Measurements from ENCODE around the gene NAT8.
"Not testable (repeated sequence)": the region's sequence is repeated elsewhere in the genome, so short reads cannot be mapped to it uniquely, and the experiment has no call there.

The NAT8 gene, protein sequence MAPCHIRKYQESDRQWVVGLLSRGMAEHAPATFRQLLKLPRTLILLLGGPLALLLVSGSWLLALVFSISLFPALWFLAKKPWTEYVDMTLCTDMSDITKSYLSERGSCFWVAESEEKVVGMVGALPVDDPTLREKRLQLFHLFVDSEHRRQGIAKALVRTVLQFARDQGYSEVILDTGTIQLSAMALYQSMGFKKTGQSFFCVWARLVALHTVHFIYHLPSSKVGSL

GRCh38 chr2:73642338-73643018 lies at the start of gene NAT8:
NAT8 (minus strand) TSS chr2:73642422; CDS start chr2:73641628, 794 bp downstream.
- DNase-seq, result no peak

GRCh38 chr2:73690372-73691088 lies 48.3 kb upstream of the NAT8 start:
- DNase-seq, result peak; percentile 24

- DNase-seq, result not testable (repeated sequence)
Measured at GRCh38 chr2:73688494-73688893, 46.3 kb upstream of the NAT8 start.

DNA sequence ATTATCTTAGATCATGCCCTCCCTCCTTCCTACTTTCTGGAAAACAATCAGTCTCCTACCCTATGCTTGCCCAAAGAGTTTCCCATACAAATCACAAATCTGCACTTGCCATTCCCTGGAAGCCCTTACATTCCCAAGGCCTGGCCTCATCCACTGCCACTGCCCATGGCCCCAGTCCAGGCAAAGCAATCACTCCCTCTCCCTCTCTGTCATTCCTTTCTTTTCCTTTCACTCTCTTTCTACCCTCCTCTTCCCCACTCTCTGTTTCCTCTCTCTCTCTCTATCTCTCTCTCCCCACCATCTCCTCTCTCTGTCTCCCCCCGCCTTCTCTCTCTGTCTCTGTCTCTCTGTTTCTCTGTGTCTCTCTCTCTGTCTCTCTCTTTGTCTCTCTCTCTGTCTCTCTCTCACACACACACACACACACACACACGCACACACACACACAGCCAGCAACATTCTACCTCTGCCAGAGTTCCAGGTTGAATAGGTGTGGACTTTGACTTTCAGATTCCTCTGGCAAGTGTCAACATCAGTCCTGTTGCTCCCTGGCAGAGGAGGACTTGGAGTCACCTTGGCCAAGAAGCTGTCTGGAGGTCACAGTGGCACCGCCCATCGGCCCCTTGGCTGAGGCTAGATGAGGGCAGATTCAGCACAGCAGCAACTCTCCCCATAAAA lies 43.7 kb upstream of the NAT8 start:
- DNase-seq, result no peak

GRCh38 chr2:73684905-73685304 lies 42.7 kb upstream of the NAT8 start:
- DNase-seq, result not testable (repeated sequence)

DNA sequence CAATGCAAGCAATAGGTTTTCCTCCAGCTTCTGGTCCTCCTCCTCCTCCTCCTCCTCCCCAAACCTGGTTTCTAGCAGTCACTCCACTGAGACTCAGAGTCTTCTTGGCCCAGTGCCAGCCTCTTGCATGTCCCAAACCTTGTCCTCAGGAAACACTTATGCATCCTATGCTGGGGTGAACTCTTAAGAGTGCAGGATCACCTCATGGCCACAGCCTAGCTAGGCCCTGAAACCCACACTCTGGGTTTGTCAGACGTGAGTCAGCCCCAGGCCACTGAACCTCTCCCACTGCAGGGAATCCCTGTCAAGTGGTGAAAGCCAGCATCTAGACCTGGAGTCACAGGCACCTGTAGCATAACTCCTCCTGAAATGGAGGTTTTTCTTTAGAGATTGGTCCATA lies 42.1 kb upstream of the NAT8 start:
- not testable (repeated sequence) for DNase-seq

- DNase-seq, result peak; percentile 4
Measured at GRCh38 chr2:73679951-73680571, 37.8 kb upstream of the NAT8 start.

- not testable (repeated sequence) for DNase-seq
Measured at GRCh38 chr2:73679237-73679636, 37.0 kb upstream of the NAT8 start.

DNA sequence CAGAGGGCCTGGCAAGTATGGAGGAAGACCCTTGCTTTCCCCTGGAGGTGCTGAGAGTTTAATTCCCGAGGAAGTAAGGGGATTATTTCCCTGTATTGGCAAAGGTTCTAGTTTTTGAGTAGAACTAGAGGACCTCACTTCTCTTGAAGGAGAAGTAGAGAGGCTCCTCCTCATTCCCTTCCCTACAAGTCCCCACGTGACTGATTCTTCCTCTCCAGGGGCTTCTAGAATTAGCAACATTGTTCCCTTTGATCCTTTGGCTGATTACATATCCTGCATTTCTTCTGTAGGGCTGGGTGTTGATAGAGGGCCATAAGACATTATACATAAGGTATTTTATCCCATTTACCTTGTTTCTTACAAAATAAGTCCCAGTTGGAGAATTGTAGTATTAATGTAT lies 35.8 kb upstream of the NAT8 start:
- not testable (repeated sequence) for DNase-seq

GRCh38 chr2:73676211-73676610 lies 34.0 kb upstream of the NAT8 start:
- DNase-seq, result not testable (repeated sequence)

- DNase-seq, result not testable (repeated sequence)
Measured at GRCh38 chr2:73674696-73675157, 32.5 kb upstream of the NAT8 start.

DNA sequence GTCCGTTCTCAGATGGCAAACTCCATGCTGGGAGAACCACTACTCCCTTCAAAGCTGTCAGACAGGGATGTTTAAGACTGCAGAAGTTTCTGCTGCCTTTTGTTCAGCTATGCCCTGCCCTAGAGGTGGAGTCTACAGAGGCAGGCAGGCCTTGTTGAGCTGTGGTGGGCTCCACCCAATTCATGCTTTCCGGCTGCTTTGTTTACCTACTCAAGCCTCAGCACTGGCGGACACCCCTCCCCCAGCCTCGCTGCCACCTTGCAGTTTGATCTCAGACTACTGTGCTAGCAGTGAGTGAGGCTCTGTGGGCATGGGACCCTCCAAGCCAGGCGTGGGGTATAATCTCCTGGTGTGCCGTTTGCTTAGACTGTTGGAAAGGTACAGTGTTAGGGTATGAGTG lies 27.8 kb upstream of the NAT8 start:
- DNase-seq, result not testable (repeated sequence)

- DNase-seq, result not testable (repeated sequence)
Measured at GRCh38 chr2:73667239-73667638, 25.0 kb upstream of the NAT8 start.

GRCh38 chr2:73654175-73654574 lies 12.0 kb upstream of the NAT8 start:
- DNase-seq, result no peak

- DNase-seq, result no peak
Measured at GRCh38 chr2:73652348-73652747, 10.1 kb upstream of the NAT8 start.

DNA sequence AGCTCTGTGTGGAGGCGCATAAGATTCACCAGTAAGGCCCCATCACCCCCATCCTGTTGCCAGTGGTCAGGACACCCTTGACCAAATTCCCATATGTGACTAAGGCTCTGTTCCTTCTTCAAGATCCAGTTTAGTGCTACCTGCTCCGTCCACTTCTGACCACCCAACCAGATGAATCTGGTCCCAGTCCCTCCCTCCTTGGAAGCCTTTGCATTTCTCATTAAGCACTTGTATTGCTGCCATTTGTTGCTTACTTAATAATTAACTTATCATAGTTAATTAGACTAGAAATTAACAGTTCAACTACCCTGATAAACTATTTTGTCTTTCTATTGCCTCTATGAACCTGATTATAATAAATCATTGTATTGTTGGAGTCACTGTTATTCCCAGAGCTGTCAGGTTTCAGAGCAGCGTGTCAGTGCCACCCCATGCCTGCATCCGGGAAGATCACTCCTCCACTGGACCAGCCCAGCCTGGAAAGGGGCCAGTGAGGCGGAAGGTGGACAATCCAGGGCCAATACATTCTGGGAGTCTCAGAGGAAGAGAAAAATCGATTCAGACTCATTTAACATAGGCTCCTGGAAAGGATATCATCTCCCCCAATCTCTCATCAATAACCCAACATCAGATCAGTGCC lies 9.5 kb upstream of the NAT8 start:
- DNase-seq, result no peak

DNA sequence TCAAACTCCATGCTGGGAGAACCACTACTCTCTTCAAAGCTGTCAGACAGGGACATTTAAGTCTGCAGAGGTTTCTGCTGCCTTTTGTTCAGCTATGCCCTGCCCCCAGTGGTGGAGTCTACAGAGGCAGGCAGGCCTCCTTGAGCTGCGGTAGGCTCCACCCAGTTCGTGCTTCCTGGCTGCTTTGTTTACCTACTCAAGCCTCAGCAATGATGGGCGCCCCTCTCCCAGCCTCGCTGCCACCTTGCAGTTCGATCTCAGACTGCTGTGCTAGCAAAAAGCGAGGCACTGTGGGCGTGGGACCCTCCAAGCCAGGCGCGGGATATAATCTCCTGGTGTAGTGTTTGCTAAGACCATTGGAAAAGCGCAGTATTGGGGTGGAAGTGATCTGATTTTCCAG lies 5.5 kb upstream of the NAT8 start:
- DNase-seq, result not testable (repeated sequence)

DNA sequence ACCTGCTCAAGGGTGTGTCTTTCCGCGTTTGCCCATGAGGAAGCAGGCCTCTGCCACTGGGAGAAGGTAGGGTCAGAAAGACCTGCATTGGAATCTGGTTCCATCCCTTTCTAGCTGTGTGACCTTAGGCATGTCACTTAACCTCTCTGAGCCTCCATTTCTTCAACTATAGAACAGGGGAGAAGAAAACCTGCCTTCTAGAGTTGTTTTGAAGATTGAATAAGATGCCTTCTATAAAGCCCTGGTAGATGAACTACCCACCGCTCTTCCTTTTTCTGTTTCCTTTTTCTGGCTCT lies 507 bp downstream of the NAT8 start:
- no peak for DNase-seq

DNA sequence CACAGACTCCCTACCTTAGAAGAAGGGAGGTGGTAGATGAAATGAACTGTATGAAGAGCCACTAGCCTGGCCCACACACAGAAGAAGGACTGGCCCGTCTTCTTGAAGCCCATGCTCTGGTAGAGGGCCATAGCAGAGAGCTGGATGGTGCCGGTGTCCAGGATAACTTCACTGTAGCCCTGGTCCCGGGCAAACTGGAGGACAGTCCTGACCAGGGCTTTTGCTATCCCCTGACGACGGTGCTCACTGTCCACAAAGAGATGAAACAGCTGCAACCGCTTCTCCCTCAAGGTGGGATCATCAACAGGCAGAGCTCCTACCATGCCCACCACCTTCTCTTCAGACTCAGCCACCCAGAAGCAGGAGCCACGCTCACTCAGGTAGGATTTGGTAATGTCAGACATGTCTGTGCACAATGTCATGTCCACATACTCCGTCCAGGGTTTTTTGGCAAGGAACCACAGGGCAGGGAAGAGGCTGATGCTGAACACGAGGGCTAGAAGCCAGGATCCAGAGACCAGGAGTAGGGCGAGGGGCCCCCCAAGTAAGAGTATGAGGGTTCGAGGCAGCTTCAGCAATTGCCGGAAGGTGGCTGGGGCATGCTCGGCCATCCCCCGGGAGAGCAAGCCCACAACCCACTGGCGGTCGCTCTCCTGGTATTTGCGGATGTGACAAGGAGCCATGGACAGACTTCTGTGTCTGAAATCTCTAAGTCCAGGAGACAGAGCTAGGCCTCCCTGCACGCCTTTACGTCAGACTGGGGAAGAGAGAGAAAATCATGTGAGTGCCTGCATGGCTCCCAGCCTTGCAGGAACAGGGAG lies 1.1 kb downstream of the NAT8 start:
- DNase-seq, result no peak

- no peak for DNase-seq
Measured at GRCh38 chr2:73640511-73640911, 1.7 kb downstream of the NAT8 start.

GRCh38 chr2:73638429-73638828 lies 3.8 kb downstream of the NAT8 start:
- DNase-seq, result no peak

- not testable (repeated sequence) for DNase-seq
Measured at GRCh38 chr2:73636977-73637376, 5.2 kb downstream of the NAT8 start.

Measured in NCI-H1105 treated with DMSO at 0.1 percent for 48 hours (cell line).